Endothelial cell (in vitro differentiated cells): ENCODE data around the gene VASH2. TPM values are rescaled to one million over a fixed set of nuclear protein-coding genes. Genes with fewer than 3 reads are reported as not detected.
"Not testable (repeated sequence)": the region's sequence is repeated elsewhere in the genome, so short reads cannot be mapped to it uniquely, and the experiment has no call there.

Source experiments
- DNase-seq: peaks from one replicate; pipeline ENCODE4 v3.0.0; 2021; ENCODE audit warnings: low spot score
- H3K27ac Mint-ChIP-seq: one replicate; pipeline ENCODE4 v1.8.0; 2021; ENCODE audit warnings: mixed read lengths, inconsistent platforms; ENCODE audit not compliant: unreplicated experiment
- H3K27me3 Mint-ChIP-seq: one replicate; pipeline ENCODE4 v1.8.0; 2021; ENCODE audit warnings: mild to moderate bottlenecking, moderate library complexity, mixed read lengths, inconsistent platforms; ENCODE audit not compliant: unreplicated experiment
- H3K36me3 Mint-ChIP-seq: one replicate; pipeline ENCODE4 v1.8.0; 2021; ENCODE audit warnings: mild to moderate bottlenecking, low read depth, mixed read lengths, inconsistent platforms; ENCODE audit not compliant: unreplicated experiment
- H3K4me1 Mint-ChIP-seq: one replicate; pipeline ENCODE4 v1.8.0; 2021; ENCODE audit warnings: mild to moderate bottlenecking, mixed read lengths, inconsistent platforms; ENCODE audit not compliant: unreplicated experiment
- H3K4me3 Mint-ChIP-seq: one replicate; pipeline ENCODE4 v1.8.0; 2021; ENCODE audit warnings: mild to moderate bottlenecking, mixed read lengths, inconsistent platforms; ENCODE audit not compliant: unreplicated experiment
- H3K9me3 Mint-ChIP-seq: one replicate; pipeline ENCODE4 v1.8.0; 2021; ENCODE audit warnings: mixed read lengths, inconsistent platforms; ENCODE audit not compliant: unreplicated experiment
- CTCF ChIP-seq: fragments of 200-600 bp; sonication (generic); IDR thresholded peaks from one replicate; pipeline ENCODE4 v1.5.0; 2021; ENCODE audit warnings: antibody characterized with exemption; ENCODE audit not compliant: unreplicated experiment
- total RNA-seq: library from RNA; stranded (reverse); fragmentation: NEBNext Ultra II Directional; extraction: Animal tissue kit (Norgen Biotek cat#: 25700); gene quantifications from one replicate; pipeline ENCODE4 v1.2.1, GENCODE V29; 2021; ENCODE audit not compliant: unreplicated experiment

Gene VASH2
- total RNA-seq, 1 donor from 2014 or later, result 8.3 TPM

GRCh38 chr1:212908971-212909370 lies 41.4 kb upstream of the VASH2 start:
- H3K36me3 Mint-ChIP-seq, result no peaks in the 10 kb centered on the region
- H3K27me3 Mint-ChIP-seq, result peaks cover 6% of the 10 kb centered on the region
- H3K9me3 Mint-ChIP-seq, result peaks cover 4% of the 10 kb centered on the region
- H3K4me1 Mint-ChIP-seq, result peaks cover 12% of the 10 kb centered on the region
- no peak for TF ChIP-seq CTCF
- H3K4me3 Mint-ChIP-seq, result no peak overlapping the region
- no peak overlapping the region for H3K27ac Mint-ChIP-seq
- no peak for DNase-seq

- Mint-ChIP-seq H3K9me3 (peaks cover 4% of the 10 kb centered on the region), H3K27ac (no peak overlapping the region), H3K4me1 (peaks cover 12% of the 10 kb centered on the region), H3K4me3 (no peak overlapping the region), H3K36me3 (no peaks in the 10 kb centered on the region), H3K27me3 (peaks cover 9% of the 10 kb centered on the region)
- TF ChIP-seq CTCF, result no peak
- DNase-seq, result no peak
Observed at GRCh38 chr1:212909652-212910063, 40.7 kb upstream of the VASH2 start.

GRCh38 chr1:212910213-212910612 lies 40.1 kb upstream of the VASH2 start:
- H3K4me1 Mint-ChIP-seq, result peaks cover 15% of the 10 kb centered on the region
- not testable (repeated sequence) for H3K36me3 Mint-ChIP-seq, H3K27ac Mint-ChIP-seq, H3K9me3 Mint-ChIP-seq, H3K27me3 Mint-ChIP-seq, DNase-seq, H3K4me3 Mint-ChIP-seq

GRCh38 chr1:212913638-212914037 lies 36.7 kb upstream of the VASH2 start:
- not testable (repeated sequence) for H3K36me3 Mint-ChIP-seq, H3K27me3 Mint-ChIP-seq, H3K4me3 Mint-ChIP-seq, DNase-seq, H3K9me3 Mint-ChIP-seq, H3K27ac Mint-ChIP-seq
- H3K4me1 Mint-ChIP-seq, result peaks cover 28% of the 10 kb centered on the region

- H3K4me3 Mint-ChIP-seq, H3K9me3 Mint-ChIP-seq, DNase-seq, H3K27ac Mint-ChIP-seq, H3K36me3 Mint-ChIP-seq: not testable (repeated sequence)
- peaks cover 28% of the 10 kb centered on the region for H3K4me1 Mint-ChIP-seq
- H3K27me3 Mint-ChIP-seq, result peaks cover 10% of the 10 kb centered on the region
Observed at GRCh38 chr1:212914110-212914509, 36.2 kb upstream of the VASH2 start.

- H3K36me3 Mint-ChIP-seq, result no peaks in the 10 kb centered on the region
- H3K27ac Mint-ChIP-seq, result no peak overlapping the region
- TF ChIP-seq CTCF, result no peak
- DNase-seq, result no peak
- peaks cover 28% of the 10 kb centered on the region for H3K4me1 Mint-ChIP-seq
- H3K4me3 Mint-ChIP-seq, result no peak overlapping the region
- peaks cover 10% of the 10 kb centered on the region for H3K27me3 Mint-ChIP-seq
- H3K9me3 Mint-ChIP-seq, result no peaks in the 10 kb centered on the region
Observed at GRCh38 chr1:212914789-212915188, 35.6 kb upstream of the VASH2 start.
